ENCODE measurements around the gene HYCC2. TPM values are rescaled to one million over a fixed set of nuclear protein-coding genes. Genes with fewer than 3 reads are reported as not detected.

Gene HYCC2
- total RNA-seq, 2 experiments from 2014 or later: 19.1 TPM

DNA sequence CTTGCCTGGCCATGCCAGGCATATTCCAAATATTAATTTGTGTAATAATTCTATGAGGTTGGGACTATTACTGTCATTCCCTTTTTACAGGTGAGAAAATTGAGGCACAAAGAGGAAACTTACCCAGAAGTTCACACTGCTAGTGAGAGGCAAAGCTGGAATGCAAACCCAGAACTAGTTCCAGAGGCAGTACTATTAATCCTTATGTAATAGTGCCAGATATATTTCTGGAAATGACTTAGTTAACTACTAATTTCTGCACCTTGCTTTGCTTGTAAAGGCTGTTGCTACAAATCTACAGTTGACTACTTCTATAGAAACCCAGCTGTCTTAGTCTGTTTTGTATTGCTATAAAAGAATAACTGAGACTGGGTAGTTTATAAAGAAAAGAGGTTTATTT lies 39.1 kb upstream of the HYCC2 start:
- CTCF ChIA-PET: interaction anchor here (1.0 to 1.3 kb wide), 2 partner anchors 48 to 122 kb away, joined by 3 to 4 read pairs; no protein-coding TSS in a partner anchor
- H3K4me1 Mint-ChIP-seq (ENCODE audit: low read depth): peaks cover 19% of the 10 kb centered on the region
- intact Hi-C loops (cut with micrococcal nuclease): no loop called here
- no peak overlapping the region for H3K27ac Mint-ChIP-seq
- no peaks in the 10 kb centered on the region for H3K9me3 Mint-ChIP-seq
- no peak overlapping the region for H3K4me3 Mint-ChIP-seq
- DNase-seq: no peak
- peaks cover 2% of the 10 kb centered on the region for H3K36me3 Mint-ChIP-seq (ENCODE audit: low read depth)
- H3K27me3 Mint-ChIP-seq (ENCODE audit: low read depth): no peaks in the 10 kb centered on the region

GRCh38 chr2:201109186-201109585 lies 37.7 kb upstream of the HYCC2 start:
- H3K27ac Mint-ChIP-seq: no peak overlapping the region
- CTCF ChIA-PET: interaction anchor here (0.7 to 1.2 kb wide), 2 partner anchors 37 to 73 kb away, joined by 3 to 5 read pairs; partner anchors contain the start of genes CASP10 and NDUFB3
- H3K36me3 Mint-ChIP-seq (ENCODE audit: low read depth): no peaks in the 10 kb centered on the region
- peaks cover 8% of the 10 kb centered on the region for H3K4me1 Mint-ChIP-seq (ENCODE audit: low read depth)
- DNase-seq: no peak
- intact Hi-C loops (cut with micrococcal nuclease): no loop called here
- no peaks in the 10 kb centered on the region for H3K27me3 Mint-ChIP-seq (ENCODE audit: low read depth)
- no peak overlapping the region for H3K4me3 Mint-ChIP-seq
- no peaks in the 10 kb centered on the region for H3K9me3 Mint-ChIP-seq

- Mint-ChIP-seq H3K4me3 (no peak overlapping the region), H3K4me1 (ENCODE audit: low read depth) (peaks cover 4% of the 10 kb centered on the region), H3K9me3 (no peaks in the 10 kb centered on the region), H3K27ac (no peak overlapping the region), H3K27me3 (ENCODE audit: low read depth) (no peaks in the 10 kb centered on the region), H3K36me3 (ENCODE audit: low read depth) (no peaks in the 10 kb centered on the region)
- no peak for DNase-seq
- intact Hi-C loops (cut with micrococcal nuclease): no loop called here
- CTCF ChIA-PET: interaction anchor here (0.6 kb wide), 1 partner anchor 38 kb away, joined by 4 read pairs; no protein-coding TSS in a partner anchor
Observed at GRCh38 chr2:201108341-201108740, 36.9 kb upstream of the HYCC2 start.

DNA sequence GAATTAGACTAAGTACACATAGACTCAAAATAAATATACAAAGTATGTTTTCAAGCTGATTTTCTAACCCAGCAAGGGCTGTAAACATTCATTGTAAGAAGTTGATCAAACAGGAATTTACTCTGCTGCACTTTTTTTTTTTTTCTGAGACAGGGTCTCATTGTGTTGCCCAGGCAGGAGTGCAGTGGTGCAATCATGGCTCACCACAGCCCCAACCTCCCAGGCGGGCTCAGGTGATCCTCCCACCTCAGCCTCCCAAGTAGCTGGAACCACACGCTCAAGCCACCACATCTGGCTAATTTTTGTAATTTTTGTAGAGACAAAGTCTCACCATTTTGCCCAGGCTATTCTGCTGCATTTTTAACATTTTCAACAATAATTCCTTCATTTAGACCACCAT lies 36.2 kb upstream of the HYCC2 start:
- H3K36me3 Mint-ChIP-seq (ENCODE audit: low read depth): no peaks in the 10 kb centered on the region
- no peak overlapping the region for H3K4me3 Mint-ChIP-seq
- CTCF ChIA-PET: interaction anchor here (0.6 to 1.5 kb wide), 7 partner anchors 37 to 869 kb away, joined by 3 to 5 read pairs (median 3); no protein-coding TSS in a partner anchor
- H3K27me3 Mint-ChIP-seq (ENCODE audit: low read depth): no peaks in the 10 kb centered on the region
- peaks cover 2% of the 10 kb centered on the region for H3K4me1 Mint-ChIP-seq (ENCODE audit: low read depth)
- H3K9me3 Mint-ChIP-seq: no peaks in the 10 kb centered on the region
- intact Hi-C loops (cut with micrococcal nuclease): no loop called here
- DNase-seq: no peak
- no peak overlapping the region for H3K27ac Mint-ChIP-seq

- CTCF ChIA-PET: no interaction called here
- H3K4me3 Mint-ChIP-seq: no peak overlapping the region
- H3K9me3 Mint-ChIP-seq: no peaks in the 10 kb centered on the region
- H3K4me1 Mint-ChIP-seq (ENCODE audit: low read depth): no peaks in the 10 kb centered on the region
- H3K27ac Mint-ChIP-seq: no peak overlapping the region
- no peak for DNase-seq
- no peaks in the 10 kb centered on the region for H3K27me3 Mint-ChIP-seq (ENCODE audit: low read depth)
- intact Hi-C loops (cut with micrococcal nuclease): no loop called here
- H3K36me3 Mint-ChIP-seq (ENCODE audit: low read depth): no peaks in the 10 kb centered on the region
Observed at GRCh38 chr2:201105759-201106158, 34.3 kb upstream of the HYCC2 start.

GRCh38 chr2:201100497-201100896 lies 29.0 kb upstream of the HYCC2 start:
- Mint-ChIP-seq H3K36me3 (ENCODE audit: low read depth) (no peaks in the 10 kb centered on the region), H3K4me1 (ENCODE audit: low read depth) (no peaks in the 10 kb centered on the region), H3K4me3 (no peak overlapping the region), H3K27ac (no peak overlapping the region), H3K27me3 (ENCODE audit: low read depth) (no peaks in the 10 kb centered on the region), H3K9me3 (no peaks in the 10 kb centered on the region)
- no peak for DNase-seq
- CTCF ChIA-PET: interaction anchor here (1.0 kb wide), 1 partner anchor 14 kb away, joined by 4 read pairs; no protein-coding TSS in a partner anchor
- intact Hi-C loops (cut with micrococcal nuclease): no loop called here

GRCh38 chr2:201093573-201093972 lies 22.1 kb upstream of the HYCC2 start:
- peaks cover 6% of the 10 kb centered on the region for H3K36me3 Mint-ChIP-seq (ENCODE audit: low read depth)
- H3K9me3 Mint-ChIP-seq: no peaks in the 10 kb centered on the region
- no peak overlapping the region for H3K27ac Mint-ChIP-seq
- no peaks in the 10 kb centered on the region for H3K27me3 Mint-ChIP-seq (ENCODE audit: low read depth)
- CTCF ChIA-PET: no interaction called here
- no peaks in the 10 kb centered on the region for H3K4me1 Mint-ChIP-seq (ENCODE audit: low read depth)
- no peak overlapping the region for H3K4me3 Mint-ChIP-seq
- DNase-seq: no peak
- intact Hi-C loops (cut with micrococcal nuclease): no loop called here

DNA sequence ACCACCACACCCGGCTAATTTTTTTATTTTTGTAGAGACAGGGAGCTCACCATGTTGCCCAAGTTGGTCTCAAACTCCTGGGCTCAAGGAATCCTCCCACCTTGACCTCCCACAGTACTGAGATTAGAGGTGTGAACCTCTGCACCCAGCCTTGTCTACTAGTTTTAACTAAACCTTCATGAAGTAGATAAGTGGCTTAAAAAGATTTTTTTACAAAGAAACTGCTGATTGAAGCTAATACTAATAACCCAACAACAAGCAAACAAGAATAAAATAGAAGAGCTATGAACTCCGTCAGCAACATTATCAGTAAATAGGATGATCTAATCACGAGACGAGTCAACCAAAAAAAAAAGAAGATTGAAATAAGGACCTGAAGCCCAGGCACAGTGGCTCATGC lies 19.1 kb upstream of the HYCC2 start:
- no peaks in the 10 kb centered on the region for H3K4me1 Mint-ChIP-seq (ENCODE audit: low read depth)
- no peak overlapping the region for H3K4me3 Mint-ChIP-seq
- intact Hi-C loops (cut with micrococcal nuclease): no loop called here
- H3K27ac Mint-ChIP-seq: no peak overlapping the region
- no peak for DNase-seq
- CTCF ChIA-PET: interaction anchor here (1.0 kb wide), 3 partner anchors 19 to 92 kb away, joined by 4 to 9 read pairs (median 6); partner anchors contain the start of genes HYCC2 and NDUFB3
- peaks cover 15% of the 10 kb centered on the region for H3K36me3 Mint-ChIP-seq (ENCODE audit: low read depth)
- no peaks in the 10 kb centered on the region for H3K27me3 Mint-ChIP-seq (ENCODE audit: low read depth)
- no peaks in the 10 kb centered on the region for H3K9me3 Mint-ChIP-seq

DNA sequence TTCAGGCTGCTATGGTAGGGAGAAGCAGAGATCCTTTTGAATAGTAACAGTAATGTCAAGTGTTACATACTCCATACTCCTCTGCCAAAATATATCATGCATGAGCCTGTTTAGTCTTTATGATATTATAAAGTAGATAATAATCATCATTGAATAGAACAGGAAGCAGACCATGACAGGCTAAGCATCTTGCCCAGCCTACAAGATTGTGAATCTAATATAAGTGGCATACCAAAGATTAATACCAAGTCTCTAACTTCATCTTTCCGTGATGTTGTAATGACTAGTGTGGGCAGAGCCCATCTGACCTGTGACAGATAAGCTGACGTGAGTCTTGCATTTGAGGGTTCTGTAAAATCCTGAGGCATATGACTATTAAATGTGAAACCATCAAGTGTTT lies 13.4 kb upstream of the HYCC2 start:
- peaks cover 23% of the 10 kb centered on the region for H3K36me3 Mint-ChIP-seq (ENCODE audit: low read depth)
- no peak overlapping the region for H3K4me3 Mint-ChIP-seq
- CTCF ChIA-PET: interaction anchor here (1.4 kb wide), 1 partner anchor 75 kb away, joined by 3 read pairs; no protein-coding TSS in a partner anchor
- H3K27ac Mint-ChIP-seq: peak overlapping the region; percentile 53
- no peak for DNase-seq
- H3K9me3 Mint-ChIP-seq: no peaks in the 10 kb centered on the region
- peaks cover 8% of the 10 kb centered on the region for H3K4me1 Mint-ChIP-seq (ENCODE audit: low read depth)
- intact Hi-C loops (cut with micrococcal nuclease): no loop called here
- no peaks in the 10 kb centered on the region for H3K27me3 Mint-ChIP-seq (ENCODE audit: low read depth)

GRCh38 chr2:201074996-201075395 lies 3.5 kb upstream of the HYCC2 start:
- Mint-ChIP-seq H3K4me1 (ENCODE audit: low read depth) (peaks cover 33% of the 10 kb centered on the region), H3K27ac (no peak overlapping the region), H3K27me3 (ENCODE audit: low read depth) (no peaks in the 10 kb centered on the region), H3K36me3 (ENCODE audit: low read depth) (peaks cover 8% of the 10 kb centered on the region), H3K4me3 (no peak overlapping the region), H3K9me3 (no peaks in the 10 kb centered on the region)
- CTCF ChIA-PET: interaction anchor here (0.7 to 1.7 kb wide), 3 partner anchors 80 to 103 kb away, joined by 3 to 6 read pairs (median 3); no protein-coding TSS in a partner anchor
- intact Hi-C loops (cut with micrococcal nuclease): loop anchor here (5.0 kb wide), 1 partner anchor 377 kb away; the partner anchor contains the start of genes STRADB and TRAK2
- DNase-seq: no peak

- CTCF ChIA-PET: interaction anchor here (0.7 kb wide), 1 partner anchor 167 kb away, joined by 3 read pairs; no protein-coding TSS in a partner anchor
- Mint-ChIP-seq H3K4me3 (peak overlapping the region; percentile 41), H3K36me3 (ENCODE audit: low read depth) (peaks cover 3% of the 10 kb centered on the region), H3K27ac (no peak overlapping the region), H3K27me3 (ENCODE audit: low read depth) (no peaks in the 10 kb centered on the region), H3K4me1 (ENCODE audit: low read depth) (peaks cover 44% of the 10 kb centered on the region), H3K9me3 (no peaks in the 10 kb centered on the region)
- DNase-seq: no peak
- intact Hi-C loops (cut with micrococcal nuclease): loop anchor here (5.0 kb wide), 1 partner anchor 379 kb away; the partner anchor contains the start of genes STRADB and TRAK2
Observed at GRCh38 chr2:201073071-201073470, 1.6 kb upstream of the HYCC2 start.

- DNase-seq: no peak
- Mint-ChIP-seq H3K27me3 (ENCODE audit: low read depth) (no peaks in the 10 kb centered on the region), H3K27ac (peak overlapping the region; percentile 92), H3K4me3 (peak overlapping the region; percentile 96), H3K36me3 (ENCODE audit: low read depth) (peaks cover 3% of the 10 kb centered on the region), H3K9me3 (no peaks in the 10 kb centered on the region), H3K4me1 (ENCODE audit: low read depth) (peaks cover 47% of the 10 kb centered on the region)
- intact Hi-C loops (cut with micrococcal nuclease): loop anchor here (5.0 kb wide), 1 partner anchor 380 kb away; the partner anchor contains the start of genes STRADB and TRAK2
- CTCF ChIA-PET: interaction anchor here (0.7 to 2.0 kb wide), 6 partner anchors 12 to 166 kb away, joined by 3 to 5 read pairs (median 3); no protein-coding TSS in a partner anchor
Observed at GRCh38 chr2:201072201-201072530, 695 bp upstream of the HYCC2 start.

GRCh38 chr2:201070948-201071478 lies 458 bp downstream of the HYCC2 start:
- peaks cover 53% of the 10 kb centered on the region for H3K4me1 Mint-ChIP-seq (ENCODE audit: low read depth)
- DNase-seq: no peak
- CTCF ChIA-PET: interaction anchor here (0.7 to 6.3 kb wide), 12 partner anchors 19 to 166 kb away, joined by 3 to 104 read pairs (median 4); partner anchors contain the start of gene ORC2

More at GRCh38 chr2:201070948-201071478, 458 bp downstream of the HYCC2 start:
- Mint-ChIP-seq H3K27ac (peak overlapping the region; percentile 92), H3K27me3 (ENCODE audit: low read depth) (no peaks in the 10 kb centered on the region), H3K9me3 (no peaks in the 10 kb centered on the region), H3K4me3 (peak overlapping the region; percentile 96), H3K36me3 (ENCODE audit: low read depth) (peaks cover 3% of the 10 kb centered on the region)
- intact Hi-C loops (cut with micrococcal nuclease): loop anchor here (1.0 to 5.0 kb wide), 8 partner anchors 45 to 381 kb away; partner anchors contain the start of genes BZW1, CFLAR, CLK1 and NIF3L1
